Breast epithelium (tissue), 4 donors: Measurements from ENCODE around the gene PLPP3. TPM values are rescaled to one million over a fixed set of nuclear protein-coding genes. Genes with fewer than 3 reads are reported as not detected.
A peak's percentile ranks its signal among the peaks of the same experiment; 100 is the strongest.

Experiments used
- DNase-seq, 2 donors: peaks; one replicate each; pipeline ENCODE4 v3.0.0-alpha.2; 2019; ENCODE audit warnings: low spot score in 2 of 2
- H3K27ac ChIP-seq, 2 donors: fragments of 200-600 bp; sonication (generic) in 1 of 2; one replicate each; pipeline ENCODE4 v1.5.1; 2016 to 2019; ENCODE audit warnings: mild to moderate bottlenecking in 1 of 2
- H3K27me3 ChIP-seq, 2 donors: fragments of 200-600 bp; sonication (generic) in 1 of 2; one replicate each; pipeline versions ENCODE4 v1.5.1 to v1.6.0; 2017 to 2019; ENCODE audit warnings: control low read depth in 1 of 2, mild to moderate bottlenecking in 1 of 2
- H3K36me3 ChIP-seq: fragments of 200-600 bp; one replicate; pipeline ENCODE4 v1.5.1; 2019
- H3K4me1 ChIP-seq, 2 donors: fragments of 200-600 bp; sonication (generic); one replicate each; pipeline ENCODE4 v1.5.1; 2016 to 2019; ENCODE audit warnings: control low read depth in 1 of 2
- H3K4me3 ChIP-seq, 3 donors: fragments of 200-600 bp; sonication (generic); 1 replicate in 2 of 3; 2 replicates in 1 of 3; pipeline ENCODE4 v1.5.1; 2016 to 2019; ENCODE audit warnings: mild to moderate bottlenecking in 3 of 3, moderate library complexity in 2 of 3
- H3K9me3 ChIP-seq, 2 donors: fragments of 200-600 bp; sonication (generic) in 1 of 2; one replicate each; pipeline ENCODE4 v1.5.1; 2016 to 2019; ENCODE audit warnings: control low read depth in 1 of 2
- POLR2A ChIP-seq: fragments of 450-650 bp; IDR thresholded peaks from one replicate; pipeline ENCODE4 v1.6.1; 2016; ENCODE audit warnings: antibody characterized with exemption, mild to moderate bottlenecking, moderate library complexity
- POLR2AphosphoS5 ChIP-seq, 3 donors: sonication (generic); formaldehyde crosslinking; IDR thresholded peaks; one replicate each; pipeline ENCODE4 v1.6.1; 2017; ENCODE audit warnings: antibody characterized with exemption in 3 of 3
- intact Hi-C: fragments of 100-400 bp; cut with DNase I; formaldehyde crosslinking; loops from one replicate; pipeline ENCODE4 v1.15.1; 2023; ENCODE audit warnings: low total_unique reads
- total RNA-seq, 3 donors: library from RNA; depleted of rRNA; stranded (reverse); fragments of >200 nt; gene quantifications; one replicate each; pipeline ENCODE4 v1.1.0, GENCODE V29; 2016
- TF ChIP-seq, protein P1 (sequence below), 3 donors: fragments of 450-650 bp; IDR thresholded peaks; one replicate each; pipeline ENCODE4 v1.5.1; 2016 to 2017; ENCODE audit warnings: antibody characterized with exemption in 3 of 3, mild to moderate bottlenecking in 3 of 3, moderate library complexity in 3 of 3

Gene PLPP3
- total RNA-seq, 3 donors from 2014 or later: 122 to 275 (median 127) TPM

GRCh38 chr1:56483104-56483503, 96.3 kb downstream of the PLPP3 start:
- no peaks in the 10 kb centered on the region for H3K27me3 ChIP-seq
- H3K9me3 ChIP-seq: no peaks in the 10 kb centered on the region
- TF ChIP-seq, protein P1, sequence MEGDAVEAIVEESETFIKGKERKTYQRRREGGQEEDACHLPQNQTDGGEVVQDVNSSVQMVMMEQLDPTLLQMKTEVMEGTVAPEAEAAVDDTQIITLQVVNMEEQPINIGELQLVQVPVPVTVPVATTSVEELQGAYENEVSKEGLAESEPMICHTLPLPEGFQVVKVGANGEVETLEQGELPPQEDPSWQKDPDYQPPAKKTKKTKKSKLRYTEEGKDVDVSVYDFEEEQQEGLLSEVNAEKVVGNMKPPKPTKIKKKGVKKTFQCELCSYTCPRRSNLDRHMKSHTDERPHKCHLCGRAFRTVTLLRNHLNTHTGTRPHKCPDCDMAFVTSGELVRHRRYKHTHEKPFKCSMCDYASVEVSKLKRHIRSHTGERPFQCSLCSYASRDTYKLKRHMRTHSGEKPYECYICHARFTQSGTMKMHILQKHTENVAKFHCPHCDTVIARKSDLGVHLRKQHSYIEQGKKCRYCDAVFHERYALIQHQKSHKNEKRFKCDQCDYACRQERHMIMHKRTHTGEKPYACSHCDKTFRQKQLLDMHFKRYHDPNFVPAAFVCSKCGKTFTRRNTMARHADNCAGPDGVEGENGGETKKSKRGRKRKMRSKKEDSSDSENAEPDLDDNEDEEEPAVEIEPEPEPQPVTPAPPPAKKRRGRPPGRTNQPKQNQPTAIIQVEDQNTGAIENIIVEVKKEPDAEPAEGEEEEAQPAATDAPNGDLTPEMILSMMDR (IDR thresholded peaks at IDR 0.05): no peak
- TF ChIP-seq POLR2A (no peak), POLR2AphosphoS5 (IDR thresholded peaks at IDR 0.05) (no peak)
- intact Hi-C loops: no loop called here
- no peak overlapping the region for H3K27ac ChIP-seq
- no peaks in the 10 kb centered on the region for H3K36me3 ChIP-seq
- H3K4me1 ChIP-seq: no peaks in the 10 kb centered on the region
- DNase-seq: no peak
- no peak overlapping the region for H3K4me3 ChIP-seq

DNA sequence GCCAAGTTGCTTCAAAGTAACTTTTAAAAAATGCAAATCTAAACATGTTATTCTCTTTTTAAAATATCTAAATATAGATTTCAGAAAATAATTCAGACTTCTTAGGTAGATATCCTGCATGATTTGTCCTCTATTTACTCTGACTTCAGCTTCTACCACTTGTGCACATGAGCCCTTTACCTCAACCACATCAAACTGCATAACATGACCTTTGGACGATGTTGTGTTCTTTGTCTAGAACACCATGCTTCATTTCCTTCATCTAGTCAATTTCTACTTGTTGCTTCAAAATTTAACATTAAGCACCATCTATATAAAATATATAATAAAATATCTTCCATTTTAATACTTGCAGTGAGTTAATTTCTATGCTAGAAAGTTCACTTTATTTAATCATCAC, 96.9 kb downstream of the PLPP3 start:
- Histone ChIP-seq H3K36me3 (no peaks in the 10 kb centered on the region), H3K4me1 (no peaks in the 10 kb centered on the region), H3K27ac (no peak overlapping the region), H3K4me3 (no peak overlapping the region), H3K27me3 (no peaks in the 10 kb centered on the region), H3K9me3 (no peaks in the 10 kb centered on the region)
- no peak for DNase-seq
- intact Hi-C loops: no loop called here
- TF ChIP-seq, protein P1 (IDR thresholded peaks at IDR 0.05): no peak
- no peak for TF ChIP-seq POLR2A
- TF ChIP-seq POLR2AphosphoS5 (IDR thresholded peaks at IDR 0.05): no peak

GRCh38 chr1:56481140-56481694, 98.1 kb downstream of the PLPP3 start:
- H3K4me3 ChIP-seq: no peak overlapping the region
- TF ChIP-seq POLR2A (no peak), POLR2AphosphoS5 (IDR thresholded peaks at IDR 0.05) (no peak)
- TF ChIP-seq, protein P1 (IDR thresholded peaks at IDR 0.05): no peak
- intact Hi-C loops: no loop called here

GRCh38 chr1:56478734-56479133, 100.6 kb downstream of the PLPP3 start:
- Histone ChIP-seq H3K27me3 (no peaks in the 10 kb centered on the region), H3K9me3 (no peaks in the 10 kb centered on the region), H3K4me3 (no peak overlapping the region), H3K27ac (no peak overlapping the region), H3K4me1 (no peaks in the 10 kb centered on the region), H3K36me3 (no peaks in the 10 kb centered on the region)
- TF ChIP-seq POLR2AphosphoS5 (IDR thresholded peaks at IDR 0.05): no peak
- TF ChIP-seq POLR2A: no peak
- TF ChIP-seq, protein P1 (IDR thresholded peaks at IDR 0.05): no peak
- intact Hi-C loops: no loop called here
- no peak for DNase-seq

More at GRCh38 chr1:56481140-56481694, 98.1 kb downstream of the PLPP3 start:
- Histone ChIP-seq H3K27me3 (no peaks in the 10 kb centered on the region), H3K9me3 (no peaks in the 10 kb centered on the region), H3K27ac (no peak overlapping the region), H3K4me1 (no peaks in the 10 kb centered on the region), H3K36me3 (no peaks in the 10 kb centered on the region)
- no peak for DNase-seq

GRCh38 chr1:56477164-56478111, 101.9 kb downstream of the PLPP3 start:
- peak in 1 of 2 donors; percentile 27 for DNase-seq
- no peaks in the 10 kb centered on the region for H3K4me1 ChIP-seq
- H3K27ac ChIP-seq: peak overlapping the region; percentile 87 to 94
- TF ChIP-seq POLR2A (no peak), POLR2AphosphoS5 (IDR thresholded peaks at IDR 0.05) (no peak)
- TF ChIP-seq, protein P1 (IDR thresholded peaks at IDR 0.05): no peak
- no peaks in the 10 kb centered on the region for H3K9me3 ChIP-seq
- intact Hi-C loops: no loop called here
- H3K27me3 ChIP-seq: no peaks in the 10 kb centered on the region
- peak overlapping the region; percentile 49 to 81 (median 63) for H3K4me3 ChIP-seq
- H3K36me3 ChIP-seq: no peaks in the 10 kb centered on the region
